NCI-H1930 (cell line): Measurements from ENCODE around the gene TMEM259.

Experiments
- DNase-seq, 2 experiments: peaks; one replicate each; lab custom pipeline; 2025; lab: John Stamatoyannopoulos, UW

Gene TMEM259

DNA sequence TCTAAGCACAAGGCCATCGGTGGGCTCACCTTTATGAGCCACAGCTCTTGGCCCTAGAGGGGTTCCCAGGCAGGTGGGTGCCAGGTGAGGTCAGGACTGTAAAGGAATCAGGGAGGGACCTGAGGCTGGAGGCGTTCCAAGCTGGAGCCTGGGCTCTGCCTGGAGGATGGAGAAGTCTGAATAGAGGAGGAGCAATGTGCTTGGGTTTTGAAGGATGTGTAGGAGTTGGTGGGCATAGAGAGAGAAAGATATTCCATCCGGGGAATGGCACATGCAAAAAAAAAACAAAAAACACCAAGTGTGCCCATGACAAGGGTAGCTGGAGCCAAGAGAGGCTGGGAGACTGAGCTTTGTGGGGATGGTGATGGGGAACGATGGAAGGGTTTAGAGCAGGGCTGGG is 18.3 kb downstream of the TMEM259 start:
- no peak for DNase-seq

DNA sequence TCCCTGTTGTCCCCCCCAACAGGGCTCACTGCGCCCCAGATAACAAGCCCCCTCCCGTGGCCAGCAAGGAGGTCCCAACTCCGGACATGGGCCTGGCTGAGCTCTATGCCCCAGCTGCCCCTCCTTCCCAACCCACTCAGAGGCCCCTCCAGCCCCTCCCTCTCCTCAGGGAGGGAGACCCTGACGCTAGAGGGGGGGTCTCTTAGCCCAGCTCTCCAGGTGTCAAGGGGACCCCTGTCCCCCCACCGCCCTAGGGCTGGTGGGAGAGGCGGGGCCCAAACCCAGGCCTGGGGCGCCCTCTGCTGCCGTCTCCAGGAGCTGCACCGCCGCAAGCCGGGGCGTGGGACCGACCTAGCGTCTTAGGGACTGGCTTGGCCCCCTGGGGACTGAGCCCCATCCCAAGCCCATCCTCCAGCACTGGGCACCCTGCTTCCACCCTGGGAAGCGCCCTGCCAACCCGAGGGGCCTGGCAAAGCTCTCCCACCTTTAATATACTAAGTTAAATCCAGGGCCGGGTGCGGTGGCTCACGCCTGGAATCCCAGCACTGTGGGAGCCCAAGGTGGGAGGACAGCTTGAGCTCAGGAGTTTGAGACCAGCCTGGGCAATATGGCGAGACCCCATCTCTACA is 19.3 kb downstream of the TMEM259 start:
- DNase-seq: peak; percentile 28 to 38

DNA sequence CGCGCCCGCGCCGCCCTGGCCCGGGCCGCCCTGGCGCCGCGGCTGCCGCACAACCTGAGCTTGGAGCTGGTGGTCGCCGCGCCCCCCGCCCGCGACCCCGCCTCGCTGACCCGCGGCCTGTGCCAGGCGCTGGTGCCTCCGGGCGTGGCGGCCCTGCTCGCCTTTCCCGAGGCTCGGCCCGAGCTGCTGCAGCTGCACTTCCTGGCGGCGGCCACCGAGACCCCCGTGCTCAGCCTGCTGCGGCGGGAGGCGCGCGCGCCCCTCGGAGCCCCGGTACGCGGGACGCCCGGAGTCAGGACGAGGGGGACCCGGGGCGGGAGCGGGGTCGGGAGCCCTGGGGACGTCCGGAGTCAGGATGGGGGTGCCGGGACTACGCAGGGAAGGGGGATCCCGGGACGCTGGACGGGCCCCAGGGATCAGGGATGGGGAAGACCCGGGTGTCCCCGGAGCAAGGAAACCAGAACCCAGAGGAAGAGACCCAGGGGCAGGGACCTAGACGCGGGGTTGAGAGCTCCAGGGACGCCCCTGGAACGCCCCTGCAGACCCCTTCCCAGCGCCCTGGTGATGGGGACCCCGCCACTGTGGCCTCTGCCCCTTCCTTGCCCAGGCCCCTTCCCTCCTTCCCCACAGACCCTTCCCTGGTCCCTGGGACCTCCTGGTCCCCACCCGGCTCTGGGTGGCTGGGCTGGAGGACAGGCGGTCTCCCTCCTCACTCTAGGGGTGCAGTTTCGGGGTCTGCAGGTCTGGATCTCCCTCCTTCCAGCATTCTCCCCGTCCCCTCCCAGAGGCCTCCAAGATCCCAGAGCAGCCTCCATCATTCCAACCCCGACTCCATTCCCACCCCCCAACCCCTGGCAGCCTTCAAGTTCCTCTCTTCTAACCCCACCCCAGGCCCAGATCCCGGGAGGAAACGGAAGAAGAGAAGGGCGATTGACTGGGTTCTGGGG is 20.1 kb downstream of the TMEM259 start:
- DNase-seq: no peak

DNA sequence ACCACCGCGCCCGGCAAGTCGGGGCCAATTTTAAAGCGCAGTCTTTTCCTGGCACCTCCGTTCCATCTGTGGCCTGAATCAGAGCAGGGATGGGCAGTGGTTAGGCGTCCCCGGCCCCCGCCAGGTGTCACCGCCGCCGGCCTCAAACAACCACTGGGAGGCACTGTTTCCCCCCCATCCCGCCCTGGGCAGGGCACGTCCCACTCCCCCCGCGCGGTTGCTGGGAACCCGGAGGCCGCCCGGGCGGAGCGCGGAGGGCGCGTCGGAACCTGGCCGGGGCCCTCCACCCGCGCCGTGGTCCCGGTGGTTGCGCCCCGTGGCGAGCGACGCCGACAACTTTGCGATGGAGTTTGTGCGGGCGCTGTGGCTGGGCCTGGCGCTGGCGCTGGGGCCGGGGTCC is 20.8 kb downstream of the TMEM259 start, which contains the start of gene GRIN3B:
Gene GRIN3B (plus strand): TSS at position 325 of the 400 bp plus-strand sequence. CDS start 19 bp downstream, at position 344.
- DNase-seq: peak in 1 of 2 experiments; percentile 53

DNA sequence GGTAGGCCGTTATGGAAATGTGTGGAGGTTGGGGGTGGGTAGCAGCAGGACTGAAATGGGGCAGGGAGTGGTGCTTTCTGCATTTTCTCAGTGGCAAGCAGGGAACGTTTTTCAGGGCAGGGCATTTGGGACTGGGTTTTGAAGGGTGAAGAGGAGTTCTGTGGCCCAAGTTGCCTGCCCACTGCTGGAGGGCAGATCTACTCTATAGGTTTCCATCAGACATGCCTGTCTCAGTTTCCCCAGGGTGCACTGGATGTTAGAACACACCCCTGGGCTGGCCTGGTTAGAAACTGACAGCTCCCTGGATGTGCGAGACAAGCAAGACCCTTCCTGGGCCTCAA is 21.6 kb downstream of the TMEM259 start:
- DNase-seq: no peak

DNA sequence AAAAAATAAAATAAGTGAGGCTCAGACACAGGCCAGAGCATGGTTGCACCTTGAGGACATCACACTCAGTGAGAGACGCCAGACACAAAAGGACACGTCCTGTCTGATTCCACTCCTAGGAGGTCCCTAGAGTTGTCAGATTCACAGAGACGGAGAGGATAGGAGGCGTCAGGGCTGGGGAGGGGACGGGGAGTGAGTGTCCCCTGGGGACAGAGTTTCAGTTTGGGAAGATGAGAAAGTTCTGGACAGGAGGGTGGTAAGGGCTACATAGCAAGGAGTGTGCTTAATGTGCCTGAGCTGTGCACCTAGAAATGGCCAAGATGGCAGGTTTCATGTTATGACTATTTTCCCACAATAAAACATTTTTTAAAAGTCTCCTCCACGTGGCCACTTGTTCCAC is 22.9 kb downstream of the TMEM259 start:
- no peak for DNase-seq

DNA sequence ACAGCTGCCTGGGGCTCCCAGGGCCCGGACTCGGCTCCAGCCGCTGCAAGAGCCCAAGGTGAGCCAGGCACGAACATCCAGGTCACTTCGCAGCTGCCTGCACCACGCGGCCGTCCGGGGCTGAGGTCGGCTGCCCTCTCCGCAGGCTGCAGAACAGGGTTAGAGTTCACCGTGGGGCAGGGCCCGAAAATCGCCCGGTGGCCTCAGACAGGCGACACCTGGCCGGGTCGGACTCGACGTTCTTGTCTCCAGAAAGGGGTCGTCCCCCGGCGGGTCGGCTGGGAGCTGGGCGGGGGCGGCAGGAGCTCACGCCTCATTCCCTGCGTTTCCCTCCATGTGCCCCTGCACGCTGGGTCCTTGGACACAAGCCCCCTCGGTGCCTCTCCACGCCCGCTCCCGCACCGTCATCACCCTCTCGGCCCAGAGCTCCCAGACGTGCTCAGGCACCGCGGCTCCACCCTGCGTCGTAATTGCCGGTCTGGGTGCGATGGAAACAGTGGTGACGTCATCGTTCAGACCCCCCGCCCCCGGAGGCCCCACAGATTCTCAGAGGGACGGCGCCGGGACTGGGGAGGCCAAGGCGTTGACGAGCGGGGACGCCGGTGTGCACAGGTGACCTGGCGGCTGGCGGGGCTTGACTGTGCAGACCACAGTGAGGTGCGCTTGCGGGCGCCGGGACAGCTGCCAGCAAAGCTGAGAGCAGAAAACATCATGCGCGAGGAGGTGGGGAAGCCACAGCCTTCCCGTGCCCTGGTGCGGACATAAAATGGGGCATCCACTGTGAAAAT is 24.7 kb downstream of the TMEM259 start:
- peak in 1 of 2 experiments; percentile 34 for DNase-seq

DNA sequence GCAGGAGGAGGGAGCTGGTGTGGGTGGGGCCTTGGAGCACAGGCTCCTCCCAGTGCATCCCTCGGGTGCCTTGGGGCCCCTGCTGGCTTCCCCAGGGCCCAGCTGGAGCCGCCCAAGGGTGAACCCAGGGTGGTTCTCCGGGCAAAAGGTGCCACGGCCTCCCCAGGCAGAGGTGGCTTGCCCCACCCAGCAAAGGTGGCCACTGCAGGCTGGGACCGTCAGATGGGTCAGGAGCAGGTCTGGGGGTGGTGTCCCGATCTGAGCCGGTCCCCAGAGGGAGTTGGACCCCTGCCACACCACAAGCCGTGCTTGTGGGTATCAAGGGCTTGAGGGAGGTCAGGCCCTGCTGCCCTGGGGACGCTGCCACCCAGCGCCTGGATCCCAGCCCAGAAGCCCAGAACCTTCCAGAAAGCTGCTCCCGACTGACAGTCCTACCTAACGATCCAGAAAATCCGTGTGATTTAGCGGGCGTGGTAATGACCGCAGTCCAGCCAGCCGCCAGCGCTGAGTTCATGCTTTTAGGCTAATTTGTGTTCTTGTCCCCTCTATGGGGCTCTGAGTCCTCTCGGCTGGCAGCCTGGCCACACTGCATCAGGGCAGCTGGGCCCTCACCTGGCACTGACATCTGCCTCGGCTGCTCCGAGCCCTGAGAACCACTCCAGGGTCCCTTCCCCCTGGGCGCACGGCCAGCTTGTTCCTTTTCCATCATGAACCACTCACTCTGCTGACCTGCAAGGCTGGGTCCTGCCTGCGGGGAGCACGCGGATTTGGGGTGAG is 25.7 kb downstream of the TMEM259 start:
- no peak for DNase-seq

DNA sequence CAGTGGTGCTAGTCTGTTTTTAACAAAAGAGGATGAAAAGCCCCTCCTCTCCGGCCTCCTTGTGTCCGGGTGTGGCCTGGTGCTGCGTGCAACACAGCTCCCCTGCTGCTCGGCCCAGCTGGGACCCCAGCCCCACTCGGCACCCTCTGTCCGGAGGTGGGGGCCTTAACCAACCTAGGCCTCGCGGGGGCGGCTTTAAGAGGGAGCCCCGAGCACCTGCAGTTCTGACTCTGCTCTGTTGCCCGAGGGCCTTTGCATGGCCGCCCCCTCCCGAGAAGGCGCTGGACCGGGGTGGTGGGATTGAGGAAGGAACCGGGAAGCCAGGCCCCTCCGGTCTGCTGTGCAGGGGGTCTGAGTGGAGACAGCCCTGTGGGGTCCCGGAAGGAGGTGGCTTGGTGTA is 26.4 kb downstream of the TMEM259 start:
- no peak for DNase-seq

DNA sequence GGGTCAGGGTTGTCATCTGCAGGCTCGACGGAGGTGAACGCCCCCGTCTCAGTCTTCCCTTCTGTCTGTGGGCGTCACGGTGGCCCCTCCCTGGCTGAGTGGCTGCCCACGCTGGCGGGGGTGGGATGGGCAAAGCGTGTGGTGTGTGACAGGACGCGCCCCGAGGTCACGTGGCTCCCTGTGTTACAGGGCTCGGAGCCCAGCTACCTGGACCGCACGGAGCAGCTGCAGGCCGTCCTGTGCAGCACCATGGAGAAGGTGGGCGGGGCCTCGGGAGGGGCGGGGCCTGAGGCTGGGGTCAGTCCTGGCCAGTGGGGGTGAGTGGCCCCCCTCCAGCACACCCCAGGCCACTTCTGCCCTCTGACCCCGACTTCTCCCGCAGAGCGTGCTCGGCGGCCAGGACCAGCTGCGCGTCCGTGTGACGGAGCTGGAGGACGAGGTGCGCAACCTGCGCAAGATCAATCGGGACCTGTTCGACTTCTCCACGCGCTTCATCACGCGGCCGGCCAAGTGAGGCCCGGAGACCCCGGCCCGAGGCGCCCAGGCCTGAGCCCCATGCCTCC is 27.0 kb downstream of the TMEM259 start:
- DNase-seq: no peak

DNA sequence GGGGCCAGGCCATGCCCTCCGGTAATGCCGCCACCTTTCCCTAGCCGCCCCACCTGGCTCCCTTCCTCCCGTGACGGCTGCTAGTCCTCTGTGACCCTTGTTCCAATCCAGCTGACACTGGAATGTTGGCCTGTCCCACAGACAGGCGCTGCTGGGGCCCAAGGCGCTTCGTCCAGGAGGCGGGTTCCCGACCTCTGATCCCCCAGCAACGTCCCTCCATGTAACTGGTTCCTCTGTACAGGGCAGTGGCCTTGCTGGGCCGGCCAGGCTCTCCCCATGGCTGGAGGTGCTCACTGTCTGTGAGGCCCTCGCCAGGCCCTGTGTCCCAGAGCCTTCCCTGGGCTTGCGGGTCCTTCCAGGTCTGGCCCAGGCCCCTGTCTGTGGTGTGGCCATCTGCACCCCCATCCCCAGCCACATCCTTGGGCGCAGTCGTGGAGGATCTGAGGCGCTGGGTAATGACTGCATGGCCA is 27.5 kb downstream of the TMEM259 start:
- DNase-seq: no peak

DNA sequence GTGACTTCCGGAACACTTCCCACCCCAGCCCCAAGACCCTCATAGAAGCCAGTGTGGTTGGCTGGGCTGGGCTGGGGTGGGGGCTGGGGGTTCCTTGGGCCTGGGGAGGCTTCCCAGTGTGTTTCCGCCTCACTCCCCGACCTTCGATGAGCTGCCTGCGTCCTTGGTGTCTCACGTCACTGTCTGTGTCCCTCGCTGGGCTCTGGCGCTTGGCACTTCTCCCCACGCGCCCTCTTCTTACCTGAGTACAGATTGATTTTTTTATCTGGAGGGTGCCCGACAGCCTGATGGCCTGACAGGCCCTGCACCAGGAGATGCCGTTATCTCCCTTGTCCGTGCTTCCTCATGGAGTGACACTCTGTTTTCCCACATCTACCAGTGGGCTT is 28.3 kb downstream of the TMEM259 start:
- no peak for DNase-seq

DNA sequence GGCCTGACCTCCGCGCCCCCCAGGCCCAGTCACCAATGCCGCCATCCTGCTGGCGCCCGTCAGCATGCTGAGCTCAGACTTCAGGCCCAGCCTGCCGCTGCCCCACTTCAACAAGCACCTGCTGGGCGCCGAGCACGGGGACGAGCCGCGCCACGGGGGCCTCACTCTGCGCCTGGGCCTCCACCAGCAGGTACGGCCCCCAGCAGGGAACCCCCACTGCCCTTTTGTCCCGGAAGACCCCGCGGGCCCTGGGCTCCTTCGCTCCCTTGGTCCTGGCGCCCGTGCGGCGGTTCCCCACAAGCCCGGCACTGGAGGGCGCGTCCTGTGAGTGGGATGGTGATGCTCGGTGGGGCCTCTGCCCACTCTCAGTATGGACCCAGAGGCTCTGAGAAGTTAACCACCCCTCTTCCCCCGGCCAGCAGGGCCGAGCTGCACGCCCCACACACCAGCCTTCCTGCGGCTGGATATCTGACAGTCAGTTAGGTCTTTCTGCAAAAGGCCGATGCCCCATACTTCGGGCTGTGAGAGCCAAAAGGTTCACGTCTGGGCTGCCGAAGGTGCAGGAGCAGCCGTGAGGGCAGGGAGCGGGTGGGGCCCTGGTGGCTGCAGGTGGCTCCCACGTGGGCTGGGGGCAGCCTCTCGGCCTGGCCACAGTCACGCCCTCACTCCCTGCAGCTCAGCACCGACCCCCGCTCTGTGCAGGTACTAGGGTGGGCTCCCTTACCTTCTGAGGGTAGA is 28.8 kb downstream of the TMEM259 start:
- no peak for DNase-seq

DNA sequence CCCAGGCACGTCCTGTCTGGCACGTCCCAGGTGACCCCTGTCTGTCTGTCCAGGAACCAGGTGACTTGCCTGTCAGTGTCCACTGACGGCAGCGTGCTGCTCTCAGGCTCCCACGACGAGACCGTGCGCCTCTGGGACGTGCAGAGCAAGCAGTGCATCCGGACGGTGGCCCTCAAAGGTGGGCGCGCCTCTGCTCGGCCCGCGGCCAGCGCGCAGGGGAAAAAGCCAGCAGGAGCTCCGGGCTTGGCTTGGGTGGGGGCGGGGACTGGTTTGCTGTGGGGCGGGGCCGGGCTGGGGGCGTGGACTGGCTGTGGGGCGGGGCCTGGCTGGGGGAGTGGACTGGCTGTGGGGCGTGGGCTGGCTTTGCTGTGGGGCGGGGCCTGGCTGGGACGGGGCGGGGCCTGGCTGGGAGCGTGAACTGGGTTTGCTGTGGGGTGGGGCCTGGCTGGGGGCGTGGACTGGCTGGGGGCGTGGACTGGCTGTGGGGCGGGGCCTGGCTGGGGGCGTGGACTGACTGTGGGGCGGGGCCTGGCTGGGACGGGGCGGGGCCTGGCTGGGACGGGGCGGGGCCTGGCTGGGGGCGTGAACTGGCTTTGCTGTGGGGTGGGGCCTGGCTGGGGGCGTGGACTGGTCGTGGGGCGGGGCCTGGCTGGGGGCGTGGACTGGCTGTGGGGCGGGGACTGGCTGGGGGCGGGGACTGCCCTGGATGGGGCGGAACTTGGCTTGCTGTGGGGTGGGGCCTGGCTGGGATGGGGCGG is 29.6 kb downstream of the TMEM259 start:
- DNase-seq: no peak

DNA sequence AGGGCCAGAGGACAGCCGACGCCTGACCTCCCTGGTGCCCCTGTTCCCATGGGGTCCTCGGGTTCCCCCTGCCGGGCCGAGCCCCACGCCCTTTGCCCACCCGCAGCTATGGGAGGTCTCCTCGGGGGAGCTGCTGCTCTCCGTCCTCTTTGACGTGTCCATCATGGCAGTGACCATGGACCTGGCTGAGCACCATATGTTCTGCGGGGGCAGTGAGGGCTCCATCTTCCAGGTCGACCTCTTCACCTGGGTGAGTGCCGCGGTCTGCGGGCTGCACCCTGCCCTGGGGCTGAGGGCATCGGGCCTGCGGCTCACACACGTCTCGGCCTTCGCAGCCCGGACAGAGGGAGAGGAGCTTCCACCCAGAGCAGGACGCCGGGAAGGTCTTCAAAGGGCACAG is 30.2 kb downstream of the TMEM259 start:
- DNase-seq: no peak

DNA sequence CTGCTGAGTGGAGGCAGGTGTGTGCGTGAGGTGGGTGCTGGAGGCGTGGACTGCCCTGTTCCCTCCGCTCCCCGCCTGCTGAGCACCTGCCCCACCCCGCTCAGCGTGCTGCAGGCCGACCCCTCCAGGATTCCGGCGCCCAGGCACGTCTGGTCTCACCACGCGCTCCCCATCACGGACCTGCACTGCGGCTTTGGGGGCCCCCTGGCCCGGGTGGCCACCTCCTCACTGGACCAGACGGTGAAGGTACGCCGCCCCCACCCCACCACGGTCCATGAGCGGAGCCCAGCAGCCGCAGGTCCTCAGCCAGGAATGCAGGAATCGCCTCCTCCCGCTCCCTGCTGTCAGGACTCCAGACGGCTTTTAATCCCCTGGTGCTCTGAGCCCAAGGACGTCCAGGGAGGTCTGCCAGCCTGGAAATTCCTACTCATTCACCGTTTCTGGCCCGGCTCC is 30.8 kb downstream of the TMEM259 start:
- no peak for DNase-seq

DNA sequence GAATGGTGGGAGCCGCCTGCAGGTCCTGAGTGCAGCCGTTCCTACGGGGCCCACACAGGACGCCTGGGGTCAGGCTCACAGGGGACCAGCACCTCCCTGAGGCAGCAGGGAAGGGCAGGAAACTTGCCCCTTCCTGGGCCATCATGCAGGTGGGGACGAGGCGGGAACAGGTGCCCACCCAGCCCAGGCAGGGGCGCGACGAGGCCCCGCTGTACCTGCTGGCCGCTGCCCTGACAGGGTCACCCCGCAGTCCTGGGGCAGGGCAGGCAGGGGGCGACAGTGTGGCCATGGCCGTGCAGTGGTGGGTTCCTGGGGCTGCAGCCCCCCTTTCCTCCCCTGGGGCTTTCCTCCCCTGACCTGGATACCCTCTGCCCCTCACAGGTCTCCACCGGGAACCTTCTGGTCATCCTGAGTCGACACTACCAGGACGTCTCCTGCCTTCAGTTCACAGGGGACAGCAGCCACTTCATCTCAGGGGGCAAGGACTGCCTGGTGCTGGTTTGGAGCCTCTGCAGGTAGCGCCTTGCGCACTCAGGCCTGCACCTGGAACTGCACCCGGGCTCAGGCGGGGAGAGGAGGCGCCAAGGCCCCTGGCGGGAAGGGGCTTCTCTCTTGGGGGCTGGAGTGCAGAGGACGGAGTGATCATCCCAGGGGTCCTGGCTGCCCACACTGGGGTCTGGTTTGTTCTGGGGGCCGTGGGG is 31.4 kb downstream of the TMEM259 start:
- no peak for DNase-seq

DNA sequence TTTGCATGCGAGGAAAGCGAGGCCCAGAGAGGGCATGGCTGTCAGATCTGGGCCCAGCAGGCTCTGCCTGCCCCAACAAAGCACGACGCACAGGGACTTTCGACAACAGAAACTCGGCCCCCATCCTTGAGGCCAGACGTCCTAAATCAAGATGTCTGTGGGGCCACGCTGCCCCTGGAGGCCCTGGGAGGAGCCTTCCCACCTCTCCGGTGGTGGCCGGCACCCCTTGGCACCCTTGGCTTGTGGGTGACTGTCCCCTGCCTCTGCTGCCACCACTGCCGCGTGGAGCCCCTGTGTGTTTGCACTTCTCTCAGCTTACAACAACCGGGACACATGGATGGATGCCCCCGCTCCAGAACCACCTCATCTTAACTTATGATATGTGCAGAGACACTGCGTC is 32.4 kb downstream of the TMEM259 start:
- no peak for DNase-seq

DNA sequence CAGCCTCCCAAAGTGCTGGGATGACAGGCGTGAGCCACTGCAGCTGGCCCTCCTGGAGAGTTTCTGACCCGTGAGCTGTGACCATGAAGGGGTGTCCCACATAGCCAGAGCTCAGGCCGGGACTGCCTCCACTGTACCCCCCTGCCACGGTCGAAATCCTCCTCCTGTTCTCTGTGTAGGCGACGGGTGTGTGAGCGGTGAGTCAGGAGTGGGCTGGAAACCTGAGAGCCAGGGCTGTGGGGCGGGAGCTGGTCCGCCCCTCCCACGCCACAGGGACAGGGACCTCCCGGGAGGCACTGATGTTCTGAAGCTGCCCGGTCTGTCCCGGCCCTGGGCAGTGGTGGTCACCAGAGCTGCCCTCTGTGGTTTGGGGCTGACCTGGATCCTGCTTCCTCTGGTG is 32.8 kb downstream of the TMEM259 start:
- DNase-seq: no peak
